GM21526 (cell line): Measurements from ENCODE around the gene SLC6A11.

Source experiments
- ATAC-seq: cut with Tn5 transposase; IDR thresholded peaks from one replicate; pipeline ENCODE4 v1.9.1; 2021; ENCODE audit warnings: moderate library complexity; ENCODE audit not compliant: unreplicated experiment, low FRiP score

Gene SLC6A11

GRCh38 chr3:10928407-10928960 is 112.5 kb downstream of the SLC6A11 start:
- no peak for ATAC-seq

- no peak for ATAC-seq
Measured at GRCh38 chr3:10928961-10929471, 113.0 kb downstream of the SLC6A11 start.

GRCh38 chr3:10929978-10930665 is 114.1 kb downstream of the SLC6A11 start:
- no peak for ATAC-seq

GRCh38 chr3:10930666-10931040 is 114.6 kb downstream of the SLC6A11 start:
- no peak for ATAC-seq

GRCh38 chr3:10932596-10932995 is 116.6 kb downstream of the SLC6A11 start:
- no peak for ATAC-seq

- no peak for ATAC-seq
Measured at GRCh38 chr3:10933021-10933420, 117.0 kb downstream of the SLC6A11 start.

- no peak for ATAC-seq
Measured at GRCh38 chr3:10933470-10933804, 117.4 kb downstream of the SLC6A11 start.

GRCh38 chr3:10933805-10934481 is 117.9 kb downstream of the SLC6A11 start:
- ATAC-seq: no peak

- no peak for ATAC-seq
Measured at GRCh38 chr3:10935028-10935427, 119.0 kb downstream of the SLC6A11 start.

GRCh38 chr3:10935846-10936631 is 120.0 kb downstream of the SLC6A11 start:
- ATAC-seq: no peak

- ATAC-seq: no peak
Measured at GRCh38 chr3:10936686-10937085, 120.7 kb downstream of the SLC6A11 start.

- no peak for ATAC-seq
Measured at GRCh38 chr3:10937141-10937825, 121.3 kb downstream of the SLC6A11 start.

GRCh38 chr3:10939556-10939955 is 123.5 kb downstream of the SLC6A11 start:
- no peak for ATAC-seq

GRCh38 chr3:10940106-10940505 is 124.1 kb downstream of the SLC6A11 start:
- ATAC-seq: no peak

GRCh38 chr3:10941972-10942371 is 125.9 kb downstream of the SLC6A11 start:
- no peak for ATAC-seq

- ATAC-seq: no peak
Measured at GRCh38 chr3:10942690-10943205, 126.7 kb downstream of the SLC6A11 start.

- ATAC-seq: no peak
Measured at GRCh38 chr3:10944866-10945265, 128.8 kb downstream of the SLC6A11 start.

- no peak for ATAC-seq
Measured at GRCh38 chr3:10945683-10946287, 129.8 kb downstream of the SLC6A11 start.

- ATAC-seq: no peak
Measured at GRCh38 chr3:10946526-10946925, 130.5 kb downstream of the SLC6A11 start.

GRCh38 chr3:10948326-10948725 is 132.3 kb downstream of the SLC6A11 start:
- no peak for ATAC-seq
